GM20000 (cell line): ENCODE data around the gene EEA1.

ENCODE experiments used
- DNase-seq: peaks from one replicate; pipeline ENCODE4 v3.0.0; 2012; ENCODE audit warnings: low spot score
- TF ChIP-seq, protein P1 (sequence below): IDR thresholded peaks from 2 replicates; pipeline ENCODE4 v1.5.1; 2012; ENCODE audit warnings: mild to moderate bottlenecking, control low read depth; ENCODE audit errors: extremely low read depth, missing control alignments

The EEA1 gene

GRCh38 chr12:92732216-92732615 lies 196.9 kb downstream of the EEA1 start:
- DNase-seq: no peak
- TF ChIP-seq, protein P1, sequence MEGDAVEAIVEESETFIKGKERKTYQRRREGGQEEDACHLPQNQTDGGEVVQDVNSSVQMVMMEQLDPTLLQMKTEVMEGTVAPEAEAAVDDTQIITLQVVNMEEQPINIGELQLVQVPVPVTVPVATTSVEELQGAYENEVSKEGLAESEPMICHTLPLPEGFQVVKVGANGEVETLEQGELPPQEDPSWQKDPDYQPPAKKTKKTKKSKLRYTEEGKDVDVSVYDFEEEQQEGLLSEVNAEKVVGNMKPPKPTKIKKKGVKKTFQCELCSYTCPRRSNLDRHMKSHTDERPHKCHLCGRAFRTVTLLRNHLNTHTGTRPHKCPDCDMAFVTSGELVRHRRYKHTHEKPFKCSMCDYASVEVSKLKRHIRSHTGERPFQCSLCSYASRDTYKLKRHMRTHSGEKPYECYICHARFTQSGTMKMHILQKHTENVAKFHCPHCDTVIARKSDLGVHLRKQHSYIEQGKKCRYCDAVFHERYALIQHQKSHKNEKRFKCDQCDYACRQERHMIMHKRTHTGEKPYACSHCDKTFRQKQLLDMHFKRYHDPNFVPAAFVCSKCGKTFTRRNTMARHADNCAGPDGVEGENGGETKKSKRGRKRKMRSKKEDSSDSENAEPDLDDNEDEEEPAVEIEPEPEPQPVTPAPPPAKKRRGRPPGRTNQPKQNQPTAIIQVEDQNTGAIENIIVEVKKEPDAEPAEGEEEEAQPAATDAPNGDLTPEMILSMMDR: no peak

DNA sequence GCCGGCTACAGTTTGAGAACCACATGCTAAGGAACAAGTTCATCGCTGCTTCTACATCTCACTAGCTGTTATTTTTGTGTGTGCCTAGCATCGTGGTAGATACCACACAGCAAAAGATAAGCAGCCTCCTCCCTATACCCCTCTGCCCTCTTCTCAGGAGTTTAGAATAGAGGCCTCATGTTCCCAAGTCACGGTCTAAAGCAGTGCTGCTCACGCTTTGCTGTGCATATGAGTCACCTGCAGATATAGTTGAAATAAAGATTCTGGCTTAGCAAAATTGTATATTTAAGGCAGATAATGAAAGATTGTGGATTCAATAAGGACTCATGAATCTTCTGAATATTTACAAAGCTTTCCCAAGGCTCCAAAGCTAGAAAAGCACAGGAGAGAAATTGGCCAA lies 198.3 kb downstream of the EEA1 start:
- DNase-seq: no peak
- TF ChIP-seq, protein P1: no peak

DNA sequence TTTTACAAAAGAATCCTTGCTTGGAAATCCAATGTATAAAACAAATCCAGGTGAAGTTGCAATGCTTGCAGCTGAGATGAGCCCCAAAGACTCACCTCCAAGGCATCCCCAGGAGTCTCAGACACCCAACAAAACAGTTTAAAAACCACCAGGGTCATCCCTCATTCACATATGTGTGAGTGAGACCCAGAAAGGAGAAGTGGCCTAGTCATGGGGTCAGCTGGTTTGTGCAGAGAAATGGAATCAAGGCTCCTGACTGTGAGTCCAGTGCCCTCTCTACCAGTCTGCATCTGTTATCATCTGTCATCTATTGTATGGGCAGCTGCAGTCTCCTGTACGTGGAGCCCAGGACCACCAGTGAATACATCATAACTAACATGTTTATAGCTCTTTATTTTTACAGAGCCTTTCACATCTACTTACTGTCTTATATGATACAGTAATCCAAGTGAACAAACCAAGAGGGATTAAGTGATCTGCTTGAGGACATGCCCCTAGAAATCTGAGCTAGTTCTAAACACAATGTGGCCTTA lies 199.3 kb downstream of the EEA1 start:
- no peak for DNase-seq

DNA sequence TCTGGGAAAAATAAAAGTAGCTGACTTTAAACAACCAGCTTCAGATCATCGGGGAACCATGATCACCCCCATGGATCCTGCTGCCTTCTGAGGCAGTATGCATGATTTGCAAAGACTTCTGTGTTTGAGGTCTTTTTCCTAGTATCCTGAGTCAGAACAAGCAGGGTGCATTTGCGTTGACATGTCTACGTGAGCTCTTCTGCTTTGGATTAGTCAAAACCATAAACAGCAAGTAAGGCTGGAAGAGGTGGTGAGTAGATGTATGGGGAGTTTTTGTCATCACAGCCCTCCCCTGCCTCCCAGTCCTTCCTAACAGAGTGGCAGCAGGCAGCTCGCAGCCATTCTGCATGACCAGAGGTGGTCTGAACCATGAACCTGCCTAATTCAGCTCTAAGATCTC lies 202.2 kb downstream of the EEA1 start:
- TF ChIP-seq, protein P1: no peak
- no peak for DNase-seq

More for the DNA sequence above, 199.3 kb downstream of the EEA1 start:
- TF ChIP-seq, protein P1: no peak

DNA sequence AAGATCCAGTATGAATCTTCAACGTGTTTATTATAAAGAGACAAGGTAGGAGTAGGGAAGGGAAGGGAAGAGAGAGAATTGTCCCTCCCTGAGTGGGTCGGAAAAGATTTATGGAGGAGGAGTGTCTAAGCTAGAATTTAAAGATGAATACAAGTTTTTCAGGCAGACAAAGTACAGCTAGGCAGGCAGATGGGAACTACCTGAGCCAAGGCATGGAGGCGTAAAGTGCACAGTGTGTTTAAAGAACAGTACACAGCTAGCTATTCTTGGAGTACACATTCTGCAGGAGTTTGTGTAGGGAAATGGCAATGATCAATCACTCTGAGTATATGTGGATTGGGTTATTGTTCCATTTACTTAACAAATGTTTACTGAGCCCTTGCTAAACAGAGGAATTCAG lies 206.2 kb downstream of the EEA1 start:
- no peak for DNase-seq
- TF ChIP-seq, protein P1: no peak

DNA sequence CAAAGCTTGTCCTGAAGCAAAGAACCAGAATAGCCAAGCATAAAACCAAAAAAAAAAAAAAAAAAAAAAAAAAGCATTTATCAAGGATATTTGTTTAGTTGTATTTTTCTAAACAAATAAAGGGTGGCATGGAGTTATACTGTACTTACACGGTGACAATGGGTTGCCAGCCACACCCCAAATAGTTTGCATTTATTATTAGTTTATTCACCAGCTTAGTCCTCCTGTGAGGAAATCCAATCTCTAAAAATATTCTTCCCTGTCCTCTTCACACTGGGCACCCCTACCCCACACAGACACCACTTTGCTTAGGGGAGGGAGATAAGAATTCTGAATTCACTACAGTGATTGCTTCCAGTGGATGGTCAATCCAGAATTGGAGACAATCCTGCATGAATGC lies 207.4 kb downstream of the EEA1 start:
- TF ChIP-seq, protein P1: no peak
- no peak for DNase-seq

DNA sequence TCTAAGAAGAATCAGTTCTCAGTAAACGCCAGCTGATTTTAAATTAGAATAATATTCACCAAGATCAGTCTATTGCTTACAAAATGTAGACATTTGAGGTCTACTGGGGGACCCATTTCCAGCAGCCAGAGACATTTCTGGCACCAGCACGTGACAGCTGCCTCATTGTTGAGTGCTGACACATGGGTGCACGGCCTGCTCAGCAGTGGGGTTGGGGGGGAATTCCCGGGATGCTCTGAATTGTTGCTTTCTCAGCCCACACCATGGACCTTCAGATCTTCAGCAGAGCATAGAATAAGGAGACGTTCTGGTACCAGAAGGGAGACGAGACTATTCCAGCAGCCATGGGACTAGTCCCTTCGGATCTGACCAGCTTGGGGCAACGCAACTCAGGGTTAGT lies 208.0 kb downstream of the EEA1 start:
- TF ChIP-seq, protein P1: no peak
- DNase-seq: no peak
